Amniotic stem cell (primary cell): ENCODE results near the gene ZNF687.
A peak's percentile ranks its signal among the peaks of the same experiment; 100 is the strongest.

ENCODE experiments used
- DNase-seq: peaks from one replicate; lab custom pipeline; 2025; lab: John Stamatoyannopoulos, UW

ZNF687 gene

DNA sequence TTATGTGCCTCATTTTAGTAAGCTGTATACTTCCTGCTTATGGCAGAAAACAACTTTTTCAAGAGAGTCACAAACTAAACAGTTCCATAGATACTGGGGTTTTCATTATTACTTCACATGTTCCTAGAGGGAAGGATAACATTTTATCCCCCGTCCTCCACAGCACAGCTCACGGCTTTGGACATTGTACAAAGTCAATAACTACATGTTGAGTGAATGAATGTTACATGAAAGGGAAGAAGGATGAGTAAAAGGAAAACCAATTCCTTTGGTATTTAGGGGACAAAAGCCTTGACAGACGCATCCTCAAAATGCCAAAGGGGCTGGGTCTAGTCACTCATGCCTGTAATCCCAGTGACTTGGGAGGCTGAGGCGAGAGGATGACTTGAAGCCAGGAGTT, 30.3 kb downstream of the ZNF687 start:
- no peak for DNase-seq

DNA sequence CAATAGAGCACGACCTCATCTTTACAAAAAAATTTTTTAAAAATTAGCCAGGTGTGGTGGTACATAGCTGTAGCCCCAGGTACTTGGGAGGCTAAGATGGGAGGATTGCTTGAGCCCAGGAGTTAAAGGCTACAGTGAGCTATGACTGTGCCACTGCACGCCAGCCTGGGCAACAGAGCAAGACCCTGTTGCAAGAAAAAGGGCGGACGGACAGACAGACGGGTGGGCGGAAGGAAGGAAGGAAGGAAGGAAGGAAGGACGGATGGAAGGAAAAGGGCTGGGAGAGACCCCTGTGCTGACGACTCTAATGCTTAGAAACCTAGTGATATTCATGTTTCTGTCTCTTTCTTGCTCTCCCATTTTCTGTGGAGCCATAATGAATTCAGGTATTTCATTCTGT, 30.7 kb downstream of the ZNF687 start:
- no peak for DNase-seq

DNA sequence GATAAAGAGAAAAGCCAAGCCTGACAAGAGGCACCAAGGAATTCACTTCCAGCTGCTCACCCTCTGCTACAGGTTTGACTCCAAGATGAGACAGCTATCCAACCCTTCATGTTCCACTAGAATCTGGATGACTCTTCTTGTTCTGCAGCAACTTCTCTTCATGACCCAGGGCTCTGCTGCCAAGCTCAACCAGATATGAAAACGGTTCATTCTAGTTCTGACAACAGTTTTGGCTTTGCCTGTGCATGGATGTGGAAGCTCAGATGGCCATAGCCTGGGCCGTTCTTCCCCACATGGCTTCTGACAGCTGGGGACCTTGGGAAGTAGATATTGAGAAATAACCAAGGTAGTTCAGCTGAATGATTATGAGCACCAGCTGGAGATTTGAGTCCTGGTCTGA, 31.4 kb downstream of the ZNF687 start:
- DNase-seq: no peak

GRCh38 chr1:151314137-151314875, 32.2 kb downstream of the ZNF687 start:
- DNase-seq: peak; percentile 42

GRCh38 chr1:151315565-151316235, 33.6 kb downstream of the ZNF687 start:
- DNase-seq: no peak

DNA sequence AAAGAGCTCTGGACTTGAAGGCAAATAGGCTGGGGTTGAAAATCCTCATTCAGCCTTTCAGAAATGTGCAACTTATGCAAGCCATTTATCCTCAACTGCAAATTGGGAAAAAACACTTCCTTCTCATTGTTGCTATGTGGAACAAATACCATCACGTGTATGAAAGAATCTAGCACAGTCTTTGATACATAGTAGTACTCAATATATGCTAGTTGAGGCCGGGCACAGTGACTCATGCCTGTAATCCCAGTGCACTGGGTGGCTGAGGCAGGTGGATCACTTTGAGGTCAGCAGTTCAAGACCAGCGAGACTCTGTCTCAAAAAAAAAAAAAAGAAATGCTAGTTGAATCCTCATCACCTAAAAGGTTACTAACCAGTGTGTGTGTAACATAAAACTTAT, 36.9 kb downstream of the ZNF687 start:
- DNase-seq: no peak

DNA sequence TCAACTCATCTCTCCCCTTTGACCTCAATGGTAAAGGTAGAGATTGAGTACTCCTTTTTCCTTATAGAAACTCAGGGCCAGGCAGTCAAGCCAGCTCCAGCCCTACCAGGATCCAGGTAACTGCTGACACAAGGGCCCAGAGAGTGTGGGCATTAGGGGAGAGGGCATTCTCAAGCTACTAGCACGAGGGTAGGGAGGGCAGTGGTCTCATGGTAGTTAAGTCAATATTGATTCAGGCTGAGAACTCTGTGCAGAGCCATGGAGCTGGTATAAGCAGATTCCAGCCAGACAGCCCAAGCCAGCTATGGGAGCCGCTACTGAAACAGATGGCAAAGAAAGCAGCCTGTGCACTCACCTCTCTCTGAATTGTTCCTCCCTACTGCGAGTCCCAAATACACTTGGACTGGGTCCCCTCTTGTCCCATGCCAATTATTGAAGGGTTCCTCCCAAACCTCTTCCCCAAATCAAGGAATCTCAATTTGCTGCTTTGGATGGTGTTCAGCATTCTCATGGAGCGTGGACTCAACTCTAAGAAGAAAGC, 42.4 kb downstream of the ZNF687 start:
- no peak for DNase-seq

DNA sequence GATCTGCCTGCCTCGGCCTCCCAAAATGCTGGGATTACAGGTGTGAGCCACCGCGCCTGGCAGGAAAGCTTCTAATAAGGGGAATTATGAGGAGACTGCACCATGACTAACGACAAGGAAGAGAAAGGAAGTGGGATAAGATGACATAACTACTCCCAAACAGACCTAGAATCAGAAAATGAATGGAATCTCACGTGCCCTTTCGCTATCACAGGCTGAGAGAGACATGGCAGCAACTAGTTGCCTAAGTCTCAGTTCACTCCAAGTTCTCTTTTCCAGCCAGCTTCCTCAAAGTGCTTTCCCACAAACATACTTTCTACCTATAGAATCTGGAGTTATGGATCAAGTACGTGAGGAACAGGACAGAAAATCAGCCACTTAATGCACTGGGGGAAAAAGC, 43.1 kb downstream of the ZNF687 start:
- DNase-seq: no peak

DNA sequence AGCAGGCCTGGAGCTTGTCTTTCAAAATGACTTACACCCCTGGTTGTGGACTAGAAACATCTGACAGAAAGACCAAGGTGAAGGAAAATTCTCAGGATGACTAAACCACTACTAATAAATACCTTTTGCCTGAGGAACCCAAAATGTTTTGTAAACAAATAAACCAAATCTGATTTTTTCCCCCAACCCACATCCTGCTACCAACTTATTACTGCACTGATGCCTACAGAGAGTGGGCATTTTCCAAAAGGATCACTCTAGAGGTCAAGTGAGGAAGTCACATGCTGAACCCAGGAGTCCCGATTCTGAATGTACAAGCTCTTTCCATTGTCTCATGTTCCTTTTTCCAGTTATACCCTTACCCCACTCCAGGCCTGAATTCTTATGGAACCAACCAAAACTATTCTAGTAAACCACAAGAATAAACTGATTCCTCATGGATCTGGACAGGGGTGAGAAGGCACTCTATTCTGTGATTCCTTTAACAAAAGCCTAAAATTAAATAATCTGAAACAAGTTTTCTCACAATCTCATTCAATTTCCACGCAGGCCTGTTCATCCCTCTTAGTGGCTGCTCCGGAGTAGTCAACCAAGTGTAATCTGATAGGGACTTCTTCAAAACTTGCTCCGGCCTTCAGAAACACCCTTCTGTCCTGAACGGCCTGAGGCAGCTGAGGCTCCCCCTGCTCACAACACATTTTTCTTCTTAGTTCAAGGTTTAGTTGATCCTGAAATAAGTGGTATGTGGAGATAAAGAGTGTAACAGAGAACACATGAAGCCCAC, 43.7 kb downstream of the ZNF687 start:
- no peak for DNase-seq

GRCh38 chr1:151326619-151327222, 44.6 kb downstream of the ZNF687 start:
- DNase-seq: no peak

GRCh38 chr1:151327223-151327902, 45.3 kb downstream of the ZNF687 start, which contains the start of gene PI4KB:
PI4KB (minus strand) TSS chr1:151327416; CDS start chr1:151316481, 10,935 bp downstream.
- DNase-seq: peak; percentile 95

GRCh38 chr1:151327903-151328674, 46.0 kb downstream of the ZNF687 start:
- DNase-seq: no peak

DNA sequence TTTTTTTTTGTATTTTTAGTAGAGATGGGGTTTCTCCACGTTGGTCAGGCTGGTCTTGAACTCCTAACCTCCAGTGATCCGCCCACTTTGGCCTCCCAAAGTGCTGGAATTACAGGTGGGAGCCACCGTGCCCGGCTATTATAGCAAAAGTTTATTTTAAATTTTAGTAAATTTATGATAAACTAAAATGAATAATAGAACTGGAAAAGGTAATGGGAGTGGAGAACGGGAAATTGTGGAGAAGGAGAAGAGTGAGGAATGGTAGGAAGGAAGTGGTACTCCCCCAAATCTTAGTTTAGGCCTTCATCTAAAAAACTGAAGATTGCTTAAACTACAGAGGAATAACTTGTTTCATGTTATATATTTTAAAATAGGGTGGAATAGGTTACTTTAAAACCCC, 52.7 kb downstream of the ZNF687 start:
- DNase-seq: no peak

DNA sequence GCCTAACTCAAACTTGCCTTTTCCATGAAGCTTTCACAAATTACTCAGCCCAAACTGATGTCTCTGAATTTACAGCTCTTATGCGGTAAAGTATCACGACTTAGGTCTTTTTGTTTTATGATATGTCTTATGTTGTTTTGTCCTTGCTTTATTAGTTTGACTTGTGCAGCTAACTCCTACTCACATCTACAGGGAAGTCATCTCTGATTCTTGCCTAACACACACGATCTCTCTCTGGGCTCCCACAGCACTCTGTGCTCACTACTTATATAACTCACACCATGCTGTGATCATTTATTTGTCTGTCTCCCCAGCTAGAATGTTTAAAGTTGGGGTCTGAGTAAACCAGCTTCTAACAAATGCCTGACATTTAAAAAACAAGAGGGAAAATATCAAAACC, 54.5 kb downstream of the ZNF687 start:
- no peak for DNase-seq

GRCh38 chr1:151340870-151341754, 59.0 kb downstream of the ZNF687 start:
- peak; percentile 91 for DNase-seq
